Body of pancreas (tissue), 4 donors: Measurements from ENCODE around the gene PPP4R1.

ENCODE experiments used
- CTCF ChIP-seq, 7 experiments: fragments of 450-650 bp in 4 of 7; fragments of 200-600 bp in 3 of 7; sonication (generic) in 3 of 7; IDR thresholded peaks; one replicate each; pipeline ENCODE4 v1.5.1; 2016 to 2019; ENCODE audit warnings: antibody characterized with exemption in 7 of 7
- POLR2A ChIP-seq, 3 donors: fragments of 450-650 bp; IDR thresholded peaks; one replicate each; pipeline ENCODE4 v1.6.1; 2016; ENCODE audit warnings: antibody characterized with exemption in 3 of 3, mild to moderate bottlenecking in 2 of 3

DNA sequence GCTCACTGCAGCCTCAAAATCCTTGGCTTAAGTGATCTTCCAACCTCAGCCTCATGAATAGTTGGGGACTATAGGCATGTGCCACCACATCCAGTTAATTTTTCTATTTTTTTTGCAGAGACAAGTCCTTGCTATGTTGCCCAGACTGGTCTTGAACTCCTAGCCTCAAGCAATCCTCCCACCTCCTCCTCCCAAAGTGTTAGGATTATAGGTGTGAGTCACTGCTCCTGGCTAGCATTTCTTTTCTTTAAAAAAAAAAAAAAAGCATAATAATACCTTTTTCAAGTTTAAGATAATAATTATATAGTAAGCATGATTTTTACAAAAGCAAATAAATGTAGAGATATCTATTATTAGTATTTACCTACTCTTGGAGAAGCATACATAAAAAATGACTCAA lies 36.1 kb downstream of the PPP4R1 start:
- TF ChIP-seq CTCF (IDR thresholded peaks at IDR 0.05) (no peak), POLR2A (IDR thresholded peaks at IDR 0.05) (no peak)
